GM13977 (cell line): ENCODE results near the gene RYR3.

Source experiments
- DNase-seq: peaks from one replicate; pipeline ENCODE4 v3.0.0; 2012; ENCODE audit warnings: low spot score
- in situ Hi-C: fragments of 300-500 bp; cut with MboI; formaldehyde crosslinking; loops from one replicate; pipeline ENCODE4 v1.12.0; 2022; ENCODE audit warnings: low sequenced_read_pairs, low pct_unique_long_range_greater_than_20kb, mixed read lengths, inconsistent platforms; ENCODE audit not compliant: unreplicated experiment
- TF ChIP-seq, protein P1 (sequence below): IDR thresholded peaks from 2 replicates; pipeline ENCODE4 v1.5.1; 2012; ENCODE audit warnings: mild to moderate bottlenecking, control low read depth; ENCODE audit not compliant: insufficient read depth; ENCODE audit errors: extremely low read depth, missing control alignments

Gene RYR3

DNA sequence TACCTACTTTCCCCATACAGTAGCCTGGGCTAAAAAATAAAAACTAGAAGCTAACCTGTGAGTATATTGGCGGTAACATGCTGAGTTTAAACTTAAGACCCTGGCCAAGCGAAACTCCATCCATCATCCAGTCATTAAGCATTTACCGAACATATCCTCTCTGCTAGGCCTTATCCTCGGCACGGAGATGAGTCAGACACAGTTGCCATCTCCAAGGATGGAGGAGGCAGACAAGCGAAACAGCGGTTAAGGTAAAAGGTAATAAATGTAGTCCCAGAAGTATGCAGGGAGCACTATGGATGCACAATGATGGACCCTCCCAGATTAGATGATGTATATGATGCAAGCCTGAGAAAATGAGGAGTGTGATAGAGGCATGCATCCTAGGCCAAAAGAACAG is 143.6 kb downstream of the RYR3 start:
- TF ChIP-seq, protein P1, sequence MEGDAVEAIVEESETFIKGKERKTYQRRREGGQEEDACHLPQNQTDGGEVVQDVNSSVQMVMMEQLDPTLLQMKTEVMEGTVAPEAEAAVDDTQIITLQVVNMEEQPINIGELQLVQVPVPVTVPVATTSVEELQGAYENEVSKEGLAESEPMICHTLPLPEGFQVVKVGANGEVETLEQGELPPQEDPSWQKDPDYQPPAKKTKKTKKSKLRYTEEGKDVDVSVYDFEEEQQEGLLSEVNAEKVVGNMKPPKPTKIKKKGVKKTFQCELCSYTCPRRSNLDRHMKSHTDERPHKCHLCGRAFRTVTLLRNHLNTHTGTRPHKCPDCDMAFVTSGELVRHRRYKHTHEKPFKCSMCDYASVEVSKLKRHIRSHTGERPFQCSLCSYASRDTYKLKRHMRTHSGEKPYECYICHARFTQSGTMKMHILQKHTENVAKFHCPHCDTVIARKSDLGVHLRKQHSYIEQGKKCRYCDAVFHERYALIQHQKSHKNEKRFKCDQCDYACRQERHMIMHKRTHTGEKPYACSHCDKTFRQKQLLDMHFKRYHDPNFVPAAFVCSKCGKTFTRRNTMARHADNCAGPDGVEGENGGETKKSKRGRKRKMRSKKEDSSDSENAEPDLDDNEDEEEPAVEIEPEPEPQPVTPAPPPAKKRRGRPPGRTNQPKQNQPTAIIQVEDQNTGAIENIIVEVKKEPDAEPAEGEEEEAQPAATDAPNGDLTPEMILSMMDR: no peak
- in situ Hi-C loops: no loop called here

GRCh38 chr15:33454996-33455395 is 144.2 kb downstream of the RYR3 start:
- TF ChIP-seq, protein P1: no peak
- DNase-seq: no peak
- in situ Hi-C loops: no loop called here

More for the DNA sequence above, 143.6 kb downstream of the RYR3 start:
- DNase-seq: no peak

- TF ChIP-seq, protein P1: no peak
- no peak for DNase-seq
- in situ Hi-C loops: no loop called here
These were observed 147.7 kb downstream of the RYR3 start for GRCh38 chr15:33458421-33458820.

GRCh38 chr15:33460166-33460805 is 149.5 kb downstream of the RYR3 start:
- DNase-seq: no peak
- in situ Hi-C loops: no loop called here
- TF ChIP-seq, protein P1: no peak

- TF ChIP-seq, protein P1: no peak
- in situ Hi-C loops: no loop called here
- no peak for DNase-seq
These were observed 150.9 kb downstream of the RYR3 start for GRCh38 chr15:33461671-33462070.

- DNase-seq: no peak
- in situ Hi-C loops: no loop called here
- TF ChIP-seq, protein P1: no peak
These were observed 156.5 kb downstream of the RYR3 start for GRCh38 chr15:33467146-33467815.
